Prostate gland (tissue), 2 donors: Measurements from ENCODE around the gene CLCNKA. TPM values are rescaled to one million over a fixed set of nuclear protein-coding genes. Genes with fewer than 3 reads are reported as not detected.

ENCODE experiments used
- DNase-seq: peaks from one replicate; pipeline ENCODE4 v3.0.0-alpha.2; 2019; ENCODE audit warnings: low spot score
- H3K27ac ChIP-seq, 2 donors: fragments of 200-600 bp; sonication (generic); 2 replicates each; pipeline ENCODE4 v1.5.1; 2017 to 2019
- H3K27me3 ChIP-seq: fragments of 200-600 bp; sonication (generic); replicated peaks from 2 replicates; pipeline ENCODE4 v1.5.1; 2019; ENCODE audit not compliant: insufficient read depth
- H3K36me3 ChIP-seq, 2 donors: fragments of 200-600 bp; sonication (generic); 1 replicate in 1 of 2; 2 replicates in 1 of 2; pipeline versions ENCODE4 v1.5.1 to v1.8.1; 2017 to 2019
- H3K4me1 ChIP-seq: fragments of 200-600 bp; sonication (generic); replicated peaks from 2 replicates; pipeline ENCODE4 v1.5.1; 2019
- H3K4me3 ChIP-seq, 2 donors: fragments of 200-600 bp; sonication (generic); 2 replicates each; pipeline ENCODE4 v1.5.1; 2017 to 2019
- H3K9me3 ChIP-seq: fragments of 200-600 bp; sonication (generic); 2 replicates; pipeline ENCODE4 v1.5.1; 2017
- CTCF ChIP-seq, 4 experiments: fragments of 200-600 bp in 2 of 4; fragments of 450-650 bp in 2 of 4; sonication (generic) in 2 of 4; IDR thresholded peaks; 1 replicate in 3 of 4; 2 replicates in 1 of 4; pipeline ENCODE4 v1.5.1; 2016 to 2019; ENCODE audit warnings: antibody characterized with exemption in 4 of 4, mild to moderate bottlenecking in 2 of 4, moderate library complexity in 2 of 4
- POLR2A ChIP-seq: fragments of 450-650 bp; IDR thresholded peaks from one replicate; pipeline ENCODE4 v1.6.1; 2016; ENCODE audit warnings: antibody characterized with exemption, mild to moderate bottlenecking
- POLR2AphosphoS5 ChIP-seq: sonication (generic); formaldehyde crosslinking; IDR thresholded peaks from one replicate; pipeline ENCODE4 v1.6.1; 2017; ENCODE audit warnings: antibody characterized with exemption
- WGBS: methylation state at CpG from one replicate; pipeline ENCODE4 v1.1.5; 2018; 5-methylcytosine and 5-hydroxymethylcytosine counted together
- intact Hi-C: fragments of 100-400 bp; cut with DNase I; formaldehyde crosslinking; loops from one replicate; pipeline ENCODE4 v1.14.2; 2022
- total RNA-seq, 2 donors: library from RNA; depleted of rRNA; stranded (reverse); fragments of >200 nt; gene quantifications; one replicate each; pipeline ENCODE4 v1.1.0, GENCODE V29; 2016

CLCNKA gene
- total RNA-seq, 2 donors from 2014 or later: 0.41 to 2.1 TPM

GRCh38 chr1:15992582-15993500 lies 29.0 kb upstream of the CLCNKA start:
- intact Hi-C loops: loop anchor here (5.0 kb wide), 2 partner anchors 176 to 201 kb away; no protein-coding TSS in a partner anchor

GRCh38 chr1:15993666-15994065 lies 28.2 kb upstream of the CLCNKA start:
- Histone ChIP-seq H3K4me3 (no peak overlapping the region), H3K27me3 (no peaks in the 10 kb centered on the region), H3K27ac (no peak overlapping the region), H3K36me3 (no peaks in the 10 kb centered on the region), H3K9me3 (no peaks in the 10 kb centered on the region), H3K4me1 (no peaks in the 10 kb centered on the region)
- DNase-seq: no peak
- TF ChIP-seq POLR2AphosphoS5 (no peak), POLR2A (no peak), CTCF (IDR thresholded peaks at IDR 0.05) (no peak)
- WGBS: 85% methylated on average over 11 of the region's 15 CpGs
- intact Hi-C loops: loop anchor here (5.0 kb wide), 2 partner anchors 176 to 201 kb away; no protein-coding TSS in a partner anchor

More at GRCh38 chr1:15992582-15993500, 29.0 kb upstream of the CLCNKA start:
- H3K27me3 ChIP-seq: no peaks in the 10 kb centered on the region
- DNase-seq: no peak
- no peak for TF ChIP-seq CTCF (IDR thresholded peaks at IDR 0.05)
- H3K27ac ChIP-seq: no peak overlapping the region
- no peak overlapping the region for H3K4me3 ChIP-seq
- 78% methylated on average over 17 of the region's 17 CpGs for WGBS
- no peaks in the 10 kb centered on the region for H3K36me3 ChIP-seq
- H3K4me1 ChIP-seq: no peaks in the 10 kb centered on the region
- no peaks in the 10 kb centered on the region for H3K9me3 ChIP-seq

GRCh38 chr1:15994081-15994480 lies 27.8 kb upstream of the CLCNKA start:
- no peak for DNase-seq
- H3K4me3 ChIP-seq: no peak overlapping the region
- TF ChIP-seq CTCF (IDR thresholded peaks at IDR 0.05) (no peak), POLR2A (no peak), POLR2AphosphoS5 (no peak)
- no peaks in the 10 kb centered on the region for H3K9me3 ChIP-seq
- WGBS: 93% methylated on average over 10 of the region's 10 CpGs
- no peak overlapping the region for H3K27ac ChIP-seq
- H3K27me3 ChIP-seq: no peaks in the 10 kb centered on the region
- no peaks in the 10 kb centered on the region for H3K4me1 ChIP-seq
- no peaks in the 10 kb centered on the region for H3K36me3 ChIP-seq
- intact Hi-C loops: loop anchor here (5.0 kb wide), 2 partner anchors 177 to 202 kb away; no protein-coding TSS in a partner anchor

- no peaks in the 10 kb centered on the region for H3K9me3 ChIP-seq
- TF ChIP-seq POLR2A (no peak), CTCF (IDR thresholded peaks at IDR 0.05) (peak; percentile 29 to 88 (median 82))
- no peak overlapping the region for H3K27ac ChIP-seq
- 66% methylated on average over 11 of the region's 11 CpGs for WGBS
- H3K27me3 ChIP-seq: no peaks in the 10 kb centered on the region
- DNase-seq: peak; percentile 50
- intact Hi-C loops: loop anchor here (5.0 kb wide), 2 partner anchors 177 to 202 kb away; no protein-coding TSS in a partner anchor
- no peaks in the 10 kb centered on the region for H3K36me3 ChIP-seq
- no peak overlapping the region for H3K4me3 ChIP-seq
- H3K4me1 ChIP-seq: no peaks in the 10 kb centered on the region
Observed at GRCh38 chr1:15994590-15995351, 27.1 kb upstream of the CLCNKA start.
